ENCODE measurements around the gene SPIRE1. TPM values are rescaled to one million over a fixed set of nuclear protein-coding genes. Genes with fewer than 3 reads are reported as not detected.

Gene SPIRE1
- total RNA-seq, 1 experiment from 2014 or later: 16.6 TPM

DNA sequence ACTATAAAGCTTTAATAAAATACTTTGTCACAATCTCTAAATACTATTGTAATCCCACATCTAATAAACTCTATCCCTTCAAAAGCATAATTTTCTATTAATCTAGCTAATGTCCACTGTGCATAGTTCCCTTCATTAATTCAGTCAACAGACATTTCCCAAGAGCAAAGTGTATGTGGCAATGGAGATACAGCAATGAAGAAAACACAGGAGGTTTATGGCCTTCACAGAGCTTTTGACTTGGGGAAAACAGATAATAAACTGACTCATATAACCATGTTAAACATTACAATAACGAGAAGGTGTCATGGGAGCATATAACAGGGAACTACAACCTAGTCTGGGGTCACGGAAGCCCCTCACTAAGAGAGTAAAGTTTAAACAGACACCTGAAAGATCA is 86.3 kb downstream of the SPIRE1 start:
- no peaks in the 10 kb centered on the region for H3K79me1 ChIP-seq (ENCODE audit: insufficient read depth, low read depth, low read length, poor library complexity, severe bottlenecking)
- H2BK20ac ChIP-seq (ENCODE audit: low read depth, low read length, poor library complexity, severe bottlenecking): no peak overlapping the region
- no peaks in the 10 kb centered on the region for H3K27me3 Mint-ChIP-seq (ENCODE audit: low read depth)
- no peak overlapping the region for H2BK12ac ChIP-seq (ENCODE audit: insufficient read length, low read depth, low read length)
- no peak overlapping the region for H3K9ac ChIP-seq (ENCODE audit: extremely low read depth, insufficient read length, low read length)
- no peak overlapping the region for H2BK120ac ChIP-seq (ENCODE audit: low read depth, low read length, poor library complexity, severe bottlenecking)
- H3K4me2 ChIP-seq (ENCODE audit: insufficient read depth, insufficient read length, low read length): no peak overlapping the region
- no peaks in the 10 kb centered on the region; a peak in 1 of 7 replicates for H3K36me3 Mint-ChIP-seq (ENCODE audit: insufficient read depth in 1 of 3, low read depth in 3 of 3)
- no peak for DNase-seq
- no peak overlapping the region for H2AFZ ChIP-seq (ENCODE audit: low read length)
- no peak overlapping the region for H3K4ac ChIP-seq (ENCODE audit: low read depth, low read length)
- no peak overlapping the region for H2BK15ac ChIP-seq (ENCODE audit: low read depth, low read length)
- no peaks in the 10 kb centered on the region for H3K27me3 ChIP-seq (ENCODE audit: insufficient read depth, low read length)
- no peaks in the 10 kb centered on the region for H3K23me2 ChIP-seq (ENCODE audit: insufficient read length, low read depth, low read length, poor library complexity, severe bottlenecking)
- no peak overlapping the region for H3T11ph ChIP-seq (ENCODE audit: low read length)
- H3K4me1 ChIP-seq (ENCODE audit: insufficient read depth, low read length): no peaks in the 10 kb centered on the region
- H2BK5ac ChIP-seq (ENCODE audit: insufficient read length, low read length): no peak overlapping the region
- H3K18ac ChIP-seq (ENCODE audit: insufficient read length, low read depth, low read length): no peak overlapping the region
- H4K91ac ChIP-seq (ENCODE audit: insufficient read length, low read depth, low read length): no peak overlapping the region
- H4K5ac ChIP-seq (ENCODE audit: insufficient read length, low read depth, low read length): no peak overlapping the region
- no peak overlapping the region for H3K14ac ChIP-seq (ENCODE audit: insufficient read depth, low read length)
- no peaks in the 10 kb centered on the region for H3K9me3 ChIP-seq (ENCODE audit: control insufficient read depth, low read depth, low read length)
- H3K27ac ChIP-seq (ENCODE audit: insufficient read length, low read depth, low read length): no peak overlapping the region
- no peak overlapping the region for H3K27ac Mint-ChIP-seq
- no peaks in the 10 kb centered on the region; a peak in 1 of 5 replicates for H3K9me3 Mint-ChIP-seq
- H2AK5ac ChIP-seq (ENCODE audit: insufficient read length, low read length): no peak overlapping the region
- H4K20me1 ChIP-seq (ENCODE audit: control insufficient read depth, insufficient read depth, insufficient read length): no peaks in the 10 kb centered on the region
- H3K23ac ChIP-seq (ENCODE audit: insufficient read length, low read depth, low read length): no peak overlapping the region
- no peak overlapping the region for H4K8ac ChIP-seq (replicated peaks; ENCODE audit: insufficient read length, low read depth, low read length)
- TF ChIP-seq, protein P1, sequence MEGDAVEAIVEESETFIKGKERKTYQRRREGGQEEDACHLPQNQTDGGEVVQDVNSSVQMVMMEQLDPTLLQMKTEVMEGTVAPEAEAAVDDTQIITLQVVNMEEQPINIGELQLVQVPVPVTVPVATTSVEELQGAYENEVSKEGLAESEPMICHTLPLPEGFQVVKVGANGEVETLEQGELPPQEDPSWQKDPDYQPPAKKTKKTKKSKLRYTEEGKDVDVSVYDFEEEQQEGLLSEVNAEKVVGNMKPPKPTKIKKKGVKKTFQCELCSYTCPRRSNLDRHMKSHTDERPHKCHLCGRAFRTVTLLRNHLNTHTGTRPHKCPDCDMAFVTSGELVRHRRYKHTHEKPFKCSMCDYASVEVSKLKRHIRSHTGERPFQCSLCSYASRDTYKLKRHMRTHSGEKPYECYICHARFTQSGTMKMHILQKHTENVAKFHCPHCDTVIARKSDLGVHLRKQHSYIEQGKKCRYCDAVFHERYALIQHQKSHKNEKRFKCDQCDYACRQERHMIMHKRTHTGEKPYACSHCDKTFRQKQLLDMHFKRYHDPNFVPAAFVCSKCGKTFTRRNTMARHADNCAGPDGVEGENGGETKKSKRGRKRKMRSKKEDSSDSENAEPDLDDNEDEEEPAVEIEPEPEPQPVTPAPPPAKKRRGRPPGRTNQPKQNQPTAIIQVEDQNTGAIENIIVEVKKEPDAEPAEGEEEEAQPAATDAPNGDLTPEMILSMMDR (conservative IDR thresholded peaks at IDR 0.05): no peak
- no peak overlapping the region for H3K56ac ChIP-seq (ENCODE audit: insufficient read length, low read depth, low read length)
- no CpG with 5 or more reads among the region's 2 CpGs for WGBS (ENCODE audit: extremely low coverage, insufficient read length, low lambda C conversion rate)
- no peaks in the 10 kb centered on the region for H3K4me1 Mint-ChIP-seq
- no peaks in the 10 kb centered on the region for H3K79me2 ChIP-seq (ENCODE audit: insufficient read depth, low read length)
- H3K4me3 Mint-ChIP-seq: no peak overlapping the region

Data from H9 (cell line).